GM19455 (cell line): Measurements from ENCODE around the gene KIF19.

Experiments used
- ATAC-seq: cut with Tn5 transposase; IDR thresholded peaks from one replicate; pipeline ENCODE4 v1.9.1; 2021; ENCODE audit not compliant: unreplicated experiment

KIF19 gene

DNA sequence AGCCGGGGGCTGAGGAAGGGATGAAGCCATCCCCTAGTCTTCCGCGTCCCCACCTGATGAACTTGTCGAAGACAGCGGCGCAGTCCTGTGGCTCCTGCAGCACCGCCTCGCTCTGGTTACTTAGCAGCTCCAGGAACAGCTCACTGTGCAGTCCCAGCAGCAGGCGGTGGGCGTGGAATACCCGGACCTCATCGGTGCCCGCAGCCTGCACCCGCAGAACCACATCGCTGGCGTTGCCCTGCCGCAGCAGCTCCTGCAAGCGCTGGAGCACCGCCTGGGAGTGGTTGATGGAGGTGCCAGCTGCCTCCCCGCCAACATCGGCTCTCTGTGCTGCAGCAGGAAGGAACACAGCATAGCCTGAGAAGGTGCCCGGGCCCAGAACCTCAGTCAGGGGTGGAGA, 33.9 kb downstream of the KIF19 start:
- no peak for ATAC-seq

DNA sequence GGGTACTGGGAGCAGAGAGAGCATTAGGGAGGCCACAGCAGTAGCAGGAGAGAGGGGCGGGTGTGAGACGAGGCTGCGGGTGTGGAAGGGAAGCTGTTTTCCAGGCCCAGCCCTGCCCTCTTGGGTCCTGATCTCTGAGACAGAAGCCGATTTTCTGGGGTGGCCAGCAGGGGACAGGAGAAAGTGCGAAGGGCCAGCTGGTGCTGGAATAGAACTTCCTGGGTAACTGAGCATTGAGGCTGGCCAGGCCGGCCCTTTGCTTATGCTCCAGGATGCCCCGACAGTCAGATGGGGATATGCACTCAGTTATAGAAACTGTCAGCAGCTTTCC, 34.8 kb downstream of the KIF19 start:
- ATAC-seq, result no peak

DNA sequence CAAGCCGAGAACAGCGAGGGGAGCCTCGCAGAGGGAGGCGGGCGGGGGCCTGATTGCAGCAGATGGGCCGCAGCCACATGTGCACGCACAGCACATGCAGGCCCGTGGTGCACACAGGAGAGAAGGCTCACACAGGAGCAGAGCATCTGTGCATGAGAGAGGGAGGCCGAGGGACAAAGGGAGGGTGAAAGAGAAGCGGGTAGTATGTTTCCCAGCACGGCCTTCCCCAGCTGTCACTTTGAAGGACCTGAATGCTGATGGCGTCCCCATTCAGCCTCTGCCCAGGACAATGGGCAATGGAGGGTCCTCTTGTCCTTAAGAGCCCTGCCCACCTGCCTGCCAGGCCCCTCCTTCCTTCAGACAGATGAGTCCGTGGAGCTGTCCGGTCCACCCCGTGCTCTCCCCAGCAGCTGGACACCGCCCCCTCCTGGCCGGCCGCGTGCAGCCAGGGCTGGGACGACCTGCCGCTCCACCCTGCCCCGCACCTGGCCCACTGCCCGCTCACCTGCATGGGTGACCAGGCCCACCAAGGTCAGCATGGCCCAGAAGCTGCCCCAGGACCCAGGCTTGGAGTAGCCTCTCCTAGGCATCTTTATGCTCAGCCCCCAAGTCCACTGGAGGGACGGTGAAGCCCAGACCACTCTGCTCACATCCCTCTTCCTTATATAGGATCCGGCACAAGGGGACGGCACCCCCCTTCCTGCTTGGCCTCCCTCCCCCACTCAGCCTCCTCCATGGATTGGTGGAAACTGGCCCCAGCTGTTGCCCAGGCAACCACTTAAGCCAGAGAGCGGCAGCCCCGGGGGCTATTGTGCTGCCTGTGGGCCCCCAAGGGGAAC, 35.4 kb downstream of the KIF19 start, which contains the start of gene BTBD17:
Gene BTBD17, minus strand, starts transcription at position 639 of the 839 bp plus-strand sequence. Its CDS starts 49 bp downstream, at position 590.
- no peak for ATAC-seq

DNA sequence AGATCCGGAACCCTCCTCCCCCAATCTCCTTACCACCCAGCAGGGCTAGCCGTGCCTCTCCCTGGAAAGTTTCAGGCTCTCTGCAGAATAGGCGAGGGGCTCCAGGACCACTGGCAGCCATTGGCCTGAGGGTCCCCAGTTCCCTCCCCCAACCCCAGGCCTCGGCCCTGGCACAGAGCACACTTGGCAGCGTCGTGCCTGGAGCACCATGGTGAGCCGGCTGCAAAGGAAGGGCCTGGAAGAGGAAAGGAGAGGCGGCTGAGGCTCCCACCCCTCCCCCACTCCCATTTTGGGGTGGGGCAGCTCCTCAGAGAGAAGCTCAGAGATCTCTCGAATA, 36.0 kb downstream of the KIF19 start:
- ATAC-seq, result no peak

DNA sequence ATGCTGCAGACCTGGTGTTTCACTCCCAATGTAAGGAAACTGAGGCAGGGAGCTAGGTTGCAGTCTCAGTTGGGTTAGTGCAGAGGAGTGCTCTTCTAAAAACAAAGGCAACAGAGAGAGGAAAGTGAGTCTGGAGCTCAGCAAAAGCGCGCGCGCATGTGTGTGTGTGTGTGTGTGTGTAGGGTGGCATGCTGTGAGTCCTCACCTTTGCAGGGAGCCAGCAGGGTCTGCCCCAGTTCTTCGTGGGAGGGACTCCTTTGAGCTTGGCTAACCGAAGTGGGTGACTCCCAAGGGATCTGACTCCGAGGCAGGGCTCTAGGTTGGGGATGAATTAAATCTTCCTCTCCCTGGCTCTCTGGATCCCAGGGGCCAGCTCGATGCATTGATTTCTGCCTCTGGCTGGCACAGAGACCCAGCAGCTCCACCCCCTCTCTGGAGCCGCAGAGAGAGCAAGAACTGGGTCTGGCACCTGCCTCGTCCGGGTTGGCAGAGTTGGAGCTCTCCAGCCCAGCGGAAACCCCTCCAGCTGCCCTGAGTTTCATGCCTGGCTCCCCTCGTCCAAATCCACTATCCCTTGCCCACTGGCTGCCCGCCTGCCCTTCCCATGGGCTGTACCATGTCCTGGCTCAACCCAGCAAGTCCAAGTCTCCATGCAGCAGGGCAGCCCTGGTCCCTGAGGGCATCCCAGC, 36.9 kb downstream of the KIF19 start:
- ATAC-seq, result no peak

DNA sequence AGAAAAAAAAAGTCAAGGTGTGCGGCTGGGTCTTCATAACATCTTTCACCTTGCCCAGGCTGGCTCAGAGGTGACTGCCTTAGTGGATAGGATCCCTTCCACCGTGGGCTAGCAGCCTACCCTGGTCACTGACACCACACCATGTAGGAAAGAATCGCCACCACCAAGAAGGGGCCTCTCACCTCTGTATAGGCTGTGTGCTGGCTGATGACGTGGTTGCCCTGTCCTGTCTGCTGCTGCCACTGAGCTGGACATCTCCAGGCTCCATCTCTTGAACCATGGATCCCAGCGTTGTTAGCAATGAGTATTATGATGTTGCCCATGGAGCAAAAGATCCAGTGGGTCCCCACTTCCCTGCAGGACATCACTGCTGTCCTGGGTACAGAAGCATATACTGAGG, 41.2 kb downstream of the KIF19 start, which contains the start of gene GPR142:
Gene GPR142, plus strand, starts transcription at position 301 of the 400 bp plus-strand sequence. CDS start 2,035 bp downstream, outside the sequence.
- ATAC-seq, result no peak

DNA sequence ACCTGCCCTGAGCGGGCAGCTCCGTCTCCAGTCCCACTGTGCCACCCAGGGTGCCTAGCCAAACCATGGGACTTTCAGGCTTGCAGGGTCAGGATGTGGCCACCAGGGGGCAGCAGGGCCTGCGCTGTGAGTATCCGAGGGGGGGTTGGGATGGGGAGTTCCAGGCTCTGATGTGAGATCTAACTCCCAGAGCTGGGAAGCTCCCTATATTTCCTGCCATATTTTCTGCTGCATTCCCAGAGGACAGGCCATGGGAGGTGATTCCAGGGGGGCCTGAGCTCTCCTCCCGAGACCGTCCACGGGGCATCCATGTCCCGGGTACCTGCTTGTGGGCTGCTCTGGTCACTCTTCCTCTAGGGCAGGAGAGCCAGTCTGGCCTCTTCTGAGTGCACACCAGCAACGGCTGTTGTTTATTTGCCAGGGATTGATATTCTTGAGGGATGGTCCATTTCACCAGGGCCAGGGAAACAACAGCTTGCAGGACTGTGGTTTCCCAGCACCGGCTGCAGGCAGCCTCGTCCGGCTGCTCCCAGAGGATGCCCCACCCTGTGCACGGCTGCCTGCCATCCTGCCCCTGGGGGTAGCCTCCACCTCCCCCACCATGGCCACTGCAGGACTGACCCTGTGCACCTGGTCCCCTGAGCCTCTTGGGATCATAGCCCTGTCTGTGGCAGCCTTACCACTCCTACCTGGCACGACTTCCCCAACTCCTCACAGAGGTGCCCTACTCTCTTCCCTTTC, 42.5 kb downstream of the KIF19 start:
- no peak for ATAC-seq

DNA sequence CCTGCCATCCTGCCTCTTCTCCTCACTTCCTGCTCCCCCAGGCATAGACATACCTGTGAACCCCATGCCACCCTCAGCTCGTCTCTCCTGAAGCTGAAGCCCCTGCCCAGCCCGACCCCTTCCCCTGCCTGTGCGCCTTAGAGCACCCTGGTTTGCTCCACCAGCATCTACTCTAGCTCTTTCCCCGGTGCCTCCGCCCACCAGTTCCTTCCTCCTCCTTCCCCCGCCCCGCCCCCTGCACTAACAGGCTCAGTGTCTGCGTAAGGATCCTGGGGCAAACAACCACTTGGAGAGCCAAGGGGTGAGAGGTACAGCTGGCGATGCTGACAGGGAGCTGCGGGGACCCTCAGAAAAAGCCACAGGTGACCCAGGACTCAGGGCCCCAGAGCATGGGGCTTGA, 43.2 kb downstream of the KIF19 start:
- ATAC-seq, result no peak

DNA sequence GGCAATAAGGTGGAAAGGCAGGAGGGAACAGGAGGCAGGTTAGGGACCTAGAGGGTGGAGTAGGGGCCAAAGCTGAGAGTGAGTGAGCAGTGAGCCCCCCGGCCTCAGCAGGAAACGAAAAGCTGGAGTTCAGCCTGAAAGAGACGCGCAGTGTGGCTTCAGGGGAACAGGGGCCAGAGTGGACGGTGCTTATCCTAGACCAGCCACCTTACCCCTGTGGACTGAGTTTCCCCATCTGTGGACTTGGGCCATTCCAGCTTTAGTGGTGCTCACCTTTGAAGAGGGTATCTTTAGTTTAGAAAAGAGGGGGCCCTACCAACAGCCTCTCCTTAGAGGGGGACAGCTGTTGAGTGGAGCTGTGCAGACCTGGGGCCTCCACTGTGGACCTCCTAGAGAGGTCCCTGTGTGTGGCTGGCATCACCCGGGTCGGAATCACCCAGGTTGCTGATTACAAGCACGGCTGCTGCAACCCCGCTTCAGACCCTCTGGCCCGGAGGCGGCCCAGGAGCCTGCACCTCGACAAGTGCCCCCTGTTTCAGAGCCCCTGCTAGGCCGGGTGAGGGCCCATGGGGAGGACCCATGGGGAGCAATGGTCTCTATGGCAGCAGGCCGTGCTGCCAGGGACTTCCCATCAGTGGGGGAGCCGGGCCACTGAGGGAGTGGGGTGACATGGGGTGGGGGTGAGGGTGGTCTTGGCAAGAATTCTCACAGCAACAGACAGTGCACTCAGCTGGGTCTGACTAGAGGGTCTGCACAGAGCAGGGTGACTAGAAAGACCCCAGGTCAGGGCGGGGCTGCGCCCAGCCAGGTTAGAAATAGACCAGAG, 43.9 kb downstream of the KIF19 start:
- no peak for ATAC-seq

DNA sequence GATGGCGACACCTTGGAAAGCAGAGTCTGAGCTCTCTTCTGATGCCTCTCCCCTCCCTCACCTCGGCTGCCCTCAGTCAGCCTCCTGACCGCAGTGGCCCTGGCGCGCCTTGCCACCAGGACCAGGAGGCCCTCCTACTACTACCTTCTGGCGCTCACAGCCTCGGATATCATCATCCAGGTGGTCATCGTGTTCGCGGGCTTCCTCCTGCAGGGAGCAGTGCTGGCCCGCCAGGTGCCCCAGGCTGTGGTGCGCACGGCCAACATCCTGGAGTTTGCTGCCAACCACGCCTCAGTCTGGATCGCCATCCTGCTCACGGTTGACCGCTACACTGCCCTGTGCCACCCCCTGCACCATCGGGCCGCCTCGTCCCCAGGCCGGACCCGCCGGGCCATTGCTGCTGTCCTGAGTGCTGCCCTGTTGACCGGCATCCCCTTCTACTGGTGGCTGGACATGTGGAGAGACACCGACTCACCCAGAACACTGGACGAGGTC, 45.7 kb downstream of the KIF19 start:
- no peak for ATAC-seq

DNA sequence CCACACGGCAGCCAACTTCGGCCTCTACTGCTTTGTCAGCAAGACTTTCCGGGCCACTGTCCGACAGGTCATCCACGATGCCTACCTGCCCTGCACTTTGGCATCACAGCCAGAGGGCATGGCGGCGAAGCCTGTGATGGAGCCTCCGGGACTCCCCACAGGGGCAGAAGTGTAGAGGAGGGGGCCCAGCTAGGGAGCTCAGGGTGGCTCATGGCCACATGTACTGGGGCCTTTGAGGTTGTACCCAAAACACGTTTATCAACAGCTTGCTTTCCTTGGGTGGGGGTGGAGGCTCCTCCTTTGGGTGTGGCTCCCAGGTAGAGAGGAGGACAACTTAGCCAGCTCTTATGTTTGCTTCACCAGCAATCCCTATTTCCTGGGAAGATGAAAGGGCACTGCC, 46.4 kb downstream of the KIF19 start:
- ATAC-seq, result no peak

DNA sequence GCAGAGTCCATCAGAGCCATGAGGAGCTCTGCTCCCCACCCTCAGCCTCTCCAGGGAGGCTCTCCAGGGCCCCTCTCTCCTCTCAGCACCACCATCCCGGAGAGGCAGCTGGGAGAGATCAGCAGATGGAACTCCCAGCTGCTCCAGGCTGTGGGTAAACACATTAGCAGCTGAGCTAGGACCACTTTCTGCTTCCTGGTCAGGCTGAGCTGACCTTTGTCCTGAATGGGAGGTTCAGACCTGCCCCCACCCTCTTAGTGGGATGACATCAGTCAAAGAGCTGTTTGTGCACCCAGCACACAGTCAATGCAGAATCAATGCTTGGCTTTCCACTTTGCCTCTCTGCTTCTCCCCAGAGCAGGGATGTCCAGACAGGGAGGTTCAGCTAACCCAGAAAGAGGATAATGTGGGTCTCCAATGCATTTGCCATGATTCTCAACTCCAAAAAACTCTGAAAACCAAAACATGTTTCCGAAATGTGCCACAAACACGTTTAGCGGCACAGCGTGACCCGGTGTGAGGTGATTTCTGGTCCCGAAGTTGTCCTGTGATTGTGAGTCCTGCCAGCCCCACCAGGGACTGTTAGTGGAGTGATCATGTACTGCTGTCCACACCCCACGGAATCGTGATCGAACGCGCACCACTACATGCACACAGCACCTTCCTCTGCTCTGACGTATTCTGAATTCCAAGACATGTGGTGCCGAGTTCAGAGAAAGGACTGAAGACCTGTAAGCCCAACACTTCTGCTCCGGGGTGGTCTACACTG, 48.0 kb downstream of the KIF19 start:
- no peak for ATAC-seq

DNA sequence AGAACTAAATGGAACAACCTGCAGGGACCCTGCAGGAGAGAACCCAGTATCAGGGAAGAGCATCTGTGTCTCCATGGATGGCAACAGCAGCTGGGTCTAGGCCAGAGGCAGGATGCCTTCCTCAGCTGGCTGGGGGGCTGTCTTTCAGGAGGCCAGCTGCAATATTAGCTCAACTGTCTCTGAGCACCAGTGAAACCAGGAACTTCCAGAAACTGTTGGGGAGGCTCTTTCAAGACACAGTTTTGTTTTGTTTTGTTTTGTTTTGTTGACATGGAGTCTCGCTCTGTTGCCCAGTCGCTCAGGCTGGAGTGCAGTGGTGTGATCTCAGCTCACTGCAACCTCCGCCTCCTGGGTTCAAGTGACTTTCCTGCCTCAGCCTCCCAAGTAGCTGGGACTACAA, 48.8 kb downstream of the KIF19 start:
- no peak for ATAC-seq

DNA sequence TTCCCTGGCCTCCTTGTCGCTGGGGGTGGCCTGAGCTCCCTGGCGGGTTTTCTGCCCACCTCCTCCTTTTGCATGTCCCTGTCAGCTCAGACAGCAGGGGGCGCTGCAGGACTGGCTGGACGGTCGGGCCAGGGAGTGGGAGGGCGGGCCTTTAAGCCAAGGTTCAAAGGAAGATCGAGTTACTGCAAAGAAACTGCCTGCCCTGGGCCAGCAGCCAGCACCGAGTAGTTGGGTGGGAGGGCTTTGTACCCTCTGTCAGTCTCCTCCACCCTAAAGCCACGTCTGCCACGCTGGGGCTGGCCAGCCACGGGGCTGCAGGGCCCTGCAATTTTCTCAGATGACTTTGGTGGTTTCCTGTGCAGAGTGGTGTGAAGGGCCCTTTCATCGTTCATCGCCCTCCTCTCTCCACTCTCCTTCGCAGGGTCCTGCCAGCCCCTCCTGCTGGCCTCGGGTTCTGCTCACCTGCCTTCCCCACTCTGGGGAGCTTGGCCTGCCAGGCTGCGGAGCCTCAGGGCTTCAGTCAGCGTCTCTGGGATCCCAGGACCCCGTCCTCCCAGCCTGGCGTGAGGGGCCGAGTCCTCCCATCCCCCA, 53.6 kb downstream of the KIF19 start:
- ATAC-seq, result no peak

DNA sequence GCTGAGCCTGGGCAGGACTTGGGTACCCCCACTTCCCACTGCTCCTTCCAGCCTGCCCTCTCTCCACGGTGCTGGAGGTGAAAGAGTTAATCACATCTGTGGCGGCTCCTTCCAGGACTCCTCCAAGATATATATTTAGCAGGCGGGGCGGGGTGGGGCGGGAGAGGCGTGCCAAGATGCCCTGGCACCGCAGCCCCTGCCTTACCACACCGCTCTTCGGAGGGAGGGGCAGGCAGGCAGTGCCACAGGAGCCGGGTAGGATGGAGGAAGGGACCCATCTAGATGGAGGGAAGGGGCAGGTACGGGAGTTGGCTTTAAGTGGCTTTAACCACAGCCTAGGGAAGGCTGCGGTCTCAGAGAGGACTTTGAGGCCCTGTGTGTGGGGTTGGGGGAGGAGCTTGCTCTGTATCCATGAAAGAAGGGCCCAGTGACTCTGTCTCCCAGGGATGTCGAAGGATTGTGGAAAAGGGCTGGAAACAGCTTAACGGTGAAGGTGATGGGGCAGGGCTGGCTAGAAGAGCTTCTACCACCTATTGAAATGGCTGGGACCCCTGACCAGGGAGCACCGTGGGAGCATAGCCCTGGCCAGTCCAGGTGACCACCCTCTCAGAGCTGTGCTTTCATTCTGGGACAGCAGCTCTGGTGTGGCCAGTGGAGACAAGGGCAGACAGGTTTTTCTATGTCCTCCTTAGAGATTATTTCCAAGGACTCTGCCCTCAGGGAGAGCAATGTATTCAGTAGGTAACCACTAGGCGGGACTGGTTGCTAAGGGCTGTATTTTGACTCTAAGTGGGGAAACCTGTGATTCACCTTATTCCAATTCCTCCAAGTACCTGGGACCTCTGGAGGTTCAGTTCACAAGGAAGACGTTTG, 54.3 kb downstream of the KIF19 start:
- no peak for ATAC-seq

DNA sequence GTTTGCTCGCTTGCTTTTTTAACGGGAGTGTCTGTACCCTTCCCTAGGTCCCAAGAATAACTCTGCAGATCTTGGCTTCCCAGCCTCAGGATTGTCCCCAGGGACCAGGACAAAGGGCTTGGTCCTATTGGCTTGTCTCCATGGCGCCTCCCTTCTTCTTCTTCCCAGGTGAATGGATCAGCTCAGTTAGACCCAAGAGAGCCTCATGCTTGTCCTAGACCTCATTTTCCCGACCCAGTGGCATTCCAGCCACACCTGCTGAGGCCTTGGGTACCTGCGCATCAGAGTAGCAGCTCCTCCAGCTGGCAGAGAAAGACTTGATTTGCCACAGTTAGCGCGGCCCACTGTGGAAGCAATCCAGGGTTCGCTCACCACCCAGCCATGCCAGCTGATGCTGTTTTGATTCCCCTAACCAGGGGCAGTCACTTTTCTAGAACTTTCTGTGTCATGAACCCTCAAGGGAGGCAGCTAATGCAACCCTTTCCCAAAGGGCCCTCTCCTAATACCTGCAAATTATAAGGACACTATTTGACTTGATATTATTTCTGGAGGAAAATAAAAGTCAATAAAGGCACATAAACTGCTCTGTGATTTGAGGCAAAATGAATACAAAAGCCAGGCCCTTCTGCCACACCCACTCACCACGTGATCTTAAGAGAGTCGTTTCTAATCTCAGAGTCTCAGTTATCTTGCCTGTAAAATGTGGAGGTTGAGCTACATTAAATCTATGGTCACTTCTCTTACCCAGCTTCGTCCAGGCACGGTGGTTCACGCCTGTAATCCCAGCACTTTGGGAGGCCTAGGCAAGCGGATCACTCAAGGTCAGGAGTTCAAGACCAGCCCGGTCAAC, 55.2 kb downstream of the KIF19 start:
- ATAC-seq, result no peak

DNA sequence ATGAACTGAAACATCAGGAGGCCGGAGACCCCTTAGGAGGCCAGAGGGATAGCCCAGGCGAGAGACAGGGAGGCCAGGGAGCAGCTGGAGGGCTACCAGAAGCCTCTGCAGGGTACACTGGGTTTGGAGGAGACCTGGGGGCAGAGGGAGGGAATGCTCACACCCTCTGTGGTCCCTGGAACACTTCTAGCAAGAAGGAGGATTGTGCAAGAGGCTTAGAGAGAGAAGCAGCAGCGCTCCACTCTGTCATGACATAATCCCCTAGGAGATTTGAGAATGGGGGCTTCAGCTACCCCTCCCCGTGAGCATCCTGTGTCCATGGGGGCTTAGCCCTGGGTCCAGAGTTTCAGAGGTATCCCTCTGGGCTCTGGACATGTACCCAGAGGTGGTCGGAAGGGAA, 57.1 kb downstream of the KIF19 start:
- no peak for ATAC-seq

DNA sequence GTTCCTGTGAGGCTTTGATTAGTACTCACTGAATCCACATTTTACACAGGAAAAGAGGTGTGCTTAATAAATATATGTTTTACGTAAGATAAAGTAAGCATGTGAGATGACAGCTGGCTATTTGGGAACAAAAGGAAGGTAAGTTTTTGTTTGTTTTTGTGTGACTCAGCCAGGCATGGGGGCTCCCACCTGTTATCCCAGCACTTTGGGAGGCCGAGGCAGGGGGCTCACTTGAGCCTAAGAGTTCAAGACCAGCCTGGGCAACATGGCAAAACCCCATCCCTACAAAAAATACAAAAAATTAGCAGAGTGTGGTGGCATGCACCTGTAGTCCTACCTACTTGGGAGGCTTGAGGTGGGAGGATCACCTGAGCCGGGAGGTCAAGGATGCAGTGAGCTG, 59.2 kb downstream of the KIF19 start:
- ATAC-seq, result no peak
